DOHH2 (cell line): ENCODE measurements around the gene TNFRSF12A.
A peak's percentile ranks its signal among the peaks of the same experiment; 100 is the strongest.

Experiments
- H3F3A ChIP-seq: fragments of 200-600 bp; sonication (generic), shearing (Covaris generic); 2 replicates; pipeline ENCODE4 v1.6.0; 2016; ENCODE audit warnings: antibody characterized with exemption, mild to moderate bottlenecking; ENCODE audit not compliant: control insufficient read depth, insufficient read depth
- H3K27ac ChIP-seq: fragments of 200-600 bp; sonication (generic); 2 replicates; pipeline ENCODE4 v1.5.1; 2014; ENCODE audit warnings: low read depth, mild to moderate bottlenecking, low read length, moderate library complexity
- H3K27me3 ChIP-seq: fragments of 200-600 bp; sonication (generic); 2 replicates; pipeline ENCODE4 v1.6.1; 2014; ENCODE audit warnings: mild to moderate bottlenecking, low read length, mixed read lengths; ENCODE audit not compliant: control insufficient read depth
- H3K36me3 ChIP-seq: fragments of 200-600 bp; sonication (generic); 2 replicates; pipeline ENCODE4 v1.6.1; 2014; ENCODE audit warnings: mild to moderate bottlenecking, low read length, moderate library complexity, mixed read lengths; ENCODE audit not compliant: control insufficient read depth
- H3K4me1 ChIP-seq: fragments of 200-600 bp; sonication (generic); 2 replicates; pipeline ENCODE4 v1.6.1; 2014; ENCODE audit warnings: mild to moderate bottlenecking, low read length, mixed read lengths; ENCODE audit not compliant: control insufficient read depth
- H3K4me2 ChIP-seq: fragments of 200-600 bp; sonication (generic); 2 replicates; pipeline ENCODE4 v1.6.0; 2014; ENCODE audit warnings: mild to moderate bottlenecking, low read length, moderate library complexity
- H3K4me3 ChIP-seq: fragments of 200-600 bp; sonication (generic); 2 replicates; pipeline ENCODE4 v1.5.1; 2014; ENCODE audit warnings: mild to moderate bottlenecking, low read length, mixed read lengths
- H3K79me2 ChIP-seq: fragments of 200-600 bp; sonication (generic); 2 replicates; pipeline ENCODE4 v1.6.1; 2014; ENCODE audit warnings: mild to moderate bottlenecking, low read length, mixed read lengths; ENCODE audit not compliant: control insufficient read depth
- H3K9me2 ChIP-seq: fragments of 200-600 bp; sonication (generic); replicated peaks from 2 replicates; pipeline ENCODE4 v1.6.1; 2014; ENCODE audit warnings: mild to moderate bottlenecking, low read length, mixed read lengths; ENCODE audit not compliant: control insufficient read depth
- H3K9me3 ChIP-seq: fragments of 200-600 bp; sonication (generic); 2 replicates; pipeline ENCODE4 v1.6.1; 2014; ENCODE audit warnings: antibody characterized with exemption, low read length, mixed read lengths; ENCODE audit not compliant: control insufficient read depth, insufficient read depth
- H4K20me1 ChIP-seq: fragments of 200-600 bp; sonication (generic); 2 replicates; pipeline ENCODE4 v1.6.0; 2014; ENCODE audit warnings: low read depth, mild to moderate bottlenecking, antibody characterized with exemption, low read length, moderate library complexity; ENCODE audit not compliant: control insufficient read depth, insufficient read depth
- EZH2phosphoT487 ChIP-seq: fragments of 200-600 bp; sonication (generic); IDR thresholded peaks from 2 replicates; pipeline ENCODE4 v1.6.1; 2017; ENCODE audit warnings: borderline replicate concordance, mild to moderate bottlenecking, antibody characterized with exemption, low read length, moderate library complexity, mixed read lengths
- TF ChIP-seq, protein P1 (sequence below): fragments of 200-600 bp; sonication (generic); IDR thresholded peaks from one replicate; pipeline ENCODE4 v1.5.1; 2014; ENCODE audit warnings: antibody characterized with exemption, mild to moderate bottlenecking, low read depth, low read length; ENCODE audit not compliant: poor library complexity, severe bottlenecking

TNFRSF12A gene

DNA sequence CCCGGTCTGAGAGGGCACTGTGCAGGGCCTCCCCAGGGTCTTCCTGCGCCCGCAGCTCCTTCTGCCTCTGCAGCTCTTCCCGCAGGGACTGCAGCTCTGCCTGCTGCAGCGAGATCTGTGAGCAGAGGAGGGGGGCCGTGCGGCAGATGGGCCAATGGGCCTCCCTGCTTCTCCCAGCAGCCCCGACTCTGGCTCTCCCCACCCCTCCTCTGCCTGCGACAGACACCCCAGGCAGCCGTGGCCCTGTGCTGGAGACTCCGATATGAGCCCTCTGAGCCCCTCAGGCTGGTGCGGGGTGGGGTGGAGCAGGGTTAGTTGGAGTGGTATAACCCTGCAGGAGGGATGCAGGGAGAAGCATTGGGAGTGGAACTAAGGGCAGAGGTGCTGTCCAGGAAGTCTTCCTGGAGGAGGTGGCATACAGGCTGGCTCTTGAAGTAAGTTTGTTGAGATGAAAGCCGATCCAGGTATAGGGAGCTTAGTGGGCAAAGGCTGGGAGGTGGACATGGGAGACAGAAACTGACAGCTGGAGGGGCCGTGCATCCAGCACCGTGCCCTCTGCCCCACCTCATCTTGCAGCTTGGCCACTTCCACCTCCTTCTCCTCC, 8.7 kb downstream of the TNFRSF12A start:
- Histone ChIP-seq H3K4me2 (peak overlapping the region; percentile 28; the same call in 1 of the 2 replicates), H3K79me2 (peaks cover 5% of the 10 kb centered on the region), H3K9me3 (no peaks in the 10 kb centered on the region), H3F3A (0 out of 2 replicates have a peak, but pooled peaks cover 2% of the 10 kb centered on the region), H3K9me2 (no peaks in the 10 kb centered on the region), H4K20me1 (no peaks in the 10 kb centered on the region; the same call in 1 of the 2 replicates), H3K27ac (no peak overlapping the region), H3K4me3 (no peak overlapping the region), H3K27me3 (peaks cover 43% of the 10 kb centered on the region), H3K4me1 (peaks cover 16% of the 10 kb centered on the region), H3K36me3 (peaks cover 19% of the 10 kb centered on the region)
- TF ChIP-seq EZH2phosphoT487, result no peak
- TF ChIP-seq, protein P1, sequence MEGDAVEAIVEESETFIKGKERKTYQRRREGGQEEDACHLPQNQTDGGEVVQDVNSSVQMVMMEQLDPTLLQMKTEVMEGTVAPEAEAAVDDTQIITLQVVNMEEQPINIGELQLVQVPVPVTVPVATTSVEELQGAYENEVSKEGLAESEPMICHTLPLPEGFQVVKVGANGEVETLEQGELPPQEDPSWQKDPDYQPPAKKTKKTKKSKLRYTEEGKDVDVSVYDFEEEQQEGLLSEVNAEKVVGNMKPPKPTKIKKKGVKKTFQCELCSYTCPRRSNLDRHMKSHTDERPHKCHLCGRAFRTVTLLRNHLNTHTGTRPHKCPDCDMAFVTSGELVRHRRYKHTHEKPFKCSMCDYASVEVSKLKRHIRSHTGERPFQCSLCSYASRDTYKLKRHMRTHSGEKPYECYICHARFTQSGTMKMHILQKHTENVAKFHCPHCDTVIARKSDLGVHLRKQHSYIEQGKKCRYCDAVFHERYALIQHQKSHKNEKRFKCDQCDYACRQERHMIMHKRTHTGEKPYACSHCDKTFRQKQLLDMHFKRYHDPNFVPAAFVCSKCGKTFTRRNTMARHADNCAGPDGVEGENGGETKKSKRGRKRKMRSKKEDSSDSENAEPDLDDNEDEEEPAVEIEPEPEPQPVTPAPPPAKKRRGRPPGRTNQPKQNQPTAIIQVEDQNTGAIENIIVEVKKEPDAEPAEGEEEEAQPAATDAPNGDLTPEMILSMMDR, result no peak

DNA sequence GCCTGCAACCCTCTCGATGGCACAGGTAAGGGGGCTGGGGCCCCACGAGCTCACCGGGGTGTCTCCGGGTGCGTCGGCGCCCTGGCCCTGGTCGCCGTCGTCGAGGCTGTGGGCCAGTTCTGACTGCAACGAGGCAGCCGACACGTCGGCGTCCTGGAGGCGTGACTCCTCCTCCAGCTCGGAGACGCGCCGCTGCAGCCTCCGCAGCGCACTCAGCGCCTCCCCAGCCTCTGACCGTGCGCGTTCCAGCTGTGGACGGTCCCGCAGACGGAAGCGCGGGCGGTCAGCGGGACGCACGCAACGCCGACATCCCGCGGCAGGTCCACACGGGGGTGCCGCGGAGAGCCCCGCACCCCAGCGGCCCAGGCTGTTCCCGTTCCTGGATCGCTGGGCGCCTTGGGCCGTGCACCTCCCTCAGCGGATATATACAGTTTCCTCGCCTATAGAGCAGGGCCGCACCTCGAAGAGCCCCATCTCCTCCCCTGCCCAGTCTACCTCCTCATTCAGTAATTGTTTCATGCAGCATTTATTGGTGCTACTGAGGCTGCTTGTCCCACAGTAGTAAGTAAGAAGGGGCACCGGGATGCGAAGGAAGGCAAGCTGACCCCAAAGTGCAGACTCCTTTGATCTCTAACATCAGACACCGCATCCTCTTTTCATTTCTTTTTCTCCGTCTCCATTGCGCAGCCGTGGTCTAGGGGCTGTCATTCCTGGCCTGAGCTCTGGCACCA, 9.5 kb downstream of the TNFRSF12A start:
- TF ChIP-seq, protein P1, result no peak
- TF ChIP-seq EZH2phosphoT487, result no peak
- Histone ChIP-seq H3K4me2 (no peak overlapping the region), H3K4me1 (peaks cover 16% of the 10 kb centered on the region), H3K27ac (no peak overlapping the region), H3K9me3 (no peaks in the 10 kb centered on the region), H3F3A (0 out of 2 replicates have a peak, but pooled peaks cover 2% of the 10 kb centered on the region), H3K9me2 (no peaks in the 10 kb centered on the region), H3K4me3 (no peak overlapping the region), H3K79me2 (peaks cover 5% of the 10 kb centered on the region), H4K20me1 (no peaks in the 10 kb centered on the region; the same call in 1 of the 2 replicates), H3K27me3 (peaks cover 52% of the 10 kb centered on the region), H3K36me3 (peaks cover 19% of the 10 kb centered on the region)

- Histone ChIP-seq H4K20me1 (no peaks in the 10 kb centered on the region; the same call in 1 of the 2 replicates), H3K9me2 (no peaks in the 10 kb centered on the region), H3K79me2 (no peaks in the 10 kb centered on the region), H3K36me3 (peaks cover 19% of the 10 kb centered on the region), H3F3A (0 out of 2 replicates have a peak, but pooled peaks cover 2% of the 10 kb centered on the region), H3K4me2 (no peak overlapping the region), H3K27ac (no peak overlapping the region), H3K4me1 (peaks cover 16% of the 10 kb centered on the region), H3K27me3 (peaks cover 58% of the 10 kb centered on the region), H3K9me3 (no peaks in the 10 kb centered on the region), H3K4me3 (no peak overlapping the region)
- no peak for TF ChIP-seq EZH2phosphoT487
- TF ChIP-seq, protein P1, result no peak
These were observed 10.3 kb downstream of the TNFRSF12A start for GRCh38 chr16:3030222-3031212.
